Osteocyte (in vitro differentiated cells): ENCODE measurements around the gene RGP1. TPM values are rescaled to one million over a fixed set of nuclear protein-coding genes. Genes with fewer than 3 reads are reported as not detected.

Experiments used
- DNase-seq: peaks from one replicate; pipeline ENCODE4 v3.0.0; 2021; ENCODE audit warnings: mixed read lengths; ENCODE audit not compliant: unreplicated experiment; ENCODE audit errors: extremely low spot score
- H3K27ac Mint-ChIP-seq: one replicate; pipeline ENCODE4 v1.8.0; 2021; ENCODE audit warnings: mild to moderate bottlenecking, mixed read lengths; ENCODE audit not compliant: unreplicated experiment
- H3K27me3 Mint-ChIP-seq: one replicate; pipeline ENCODE4 v1.8.0; 2021; ENCODE audit warnings: mixed read lengths; ENCODE audit not compliant: unreplicated experiment
- H3K36me3 Mint-ChIP-seq: one replicate; pipeline ENCODE4 v1.8.0; 2021; ENCODE audit warnings: mixed read lengths; ENCODE audit not compliant: unreplicated experiment
- H3K4me1 Mint-ChIP-seq: one replicate; pipeline ENCODE4 v1.8.0; 2021; ENCODE audit warnings: mixed read lengths; ENCODE audit not compliant: unreplicated experiment
- H3K4me3 Mint-ChIP-seq: one replicate; pipeline ENCODE4 v1.8.0; 2021; ENCODE audit warnings: mild to moderate bottlenecking, moderate library complexity, mixed read lengths; ENCODE audit not compliant: unreplicated experiment
- H3K9me3 Mint-ChIP-seq: one replicate; pipeline ENCODE4 v1.8.0; 2021; ENCODE audit warnings: mixed read lengths; ENCODE audit not compliant: unreplicated experiment
- total RNA-seq: library from RNA; stranded (reverse); gene quantifications from 2 replicates; pipeline ENCODE4 v1.2.1, GENCODE V29; 2021
- TF ChIP-seq, protein P1 (sequence below): fragments of 200-600 bp; sonication (generic); IDR thresholded peaks from 2 replicates; pipeline ENCODE4 v1.5.0; 2021; ENCODE audit warnings: antibody characterized with exemption, mild to moderate bottlenecking, moderate library complexity

RGP1 gene
- total RNA-seq, 1 donor from 2014 or later: 35.9 TPM

DNA sequence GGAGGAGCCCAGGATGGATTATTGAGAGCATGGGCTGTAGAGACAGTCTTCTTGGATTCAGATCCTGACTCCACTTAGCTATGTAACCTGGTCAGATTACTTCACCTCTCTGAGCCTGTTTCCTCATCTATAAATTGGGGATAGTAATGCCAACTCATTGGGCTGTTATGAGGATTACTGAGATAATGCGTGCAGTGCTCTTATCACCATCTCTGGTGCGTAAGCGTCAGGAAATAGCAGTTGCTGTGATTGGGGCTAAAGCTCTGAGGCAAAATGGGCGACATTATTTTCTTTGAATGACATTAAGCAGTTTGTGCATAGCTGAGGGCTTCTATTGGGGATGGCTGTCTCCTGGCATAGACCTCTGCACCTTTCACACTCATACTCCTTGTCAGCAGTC is 6.0 kb downstream of the RGP1 start:
- H3K4me1 Mint-ChIP-seq: peaks cover 44% of the 10 kb centered on the region
- H3K9me3 Mint-ChIP-seq: no peaks in the 10 kb centered on the region
- H3K36me3 Mint-ChIP-seq: peaks cover 22% of the 10 kb centered on the region
- no peak overlapping the region for H3K4me3 Mint-ChIP-seq
- H3K27ac Mint-ChIP-seq: no peak overlapping the region
- no peak for DNase-seq
- TF ChIP-seq, protein P1, sequence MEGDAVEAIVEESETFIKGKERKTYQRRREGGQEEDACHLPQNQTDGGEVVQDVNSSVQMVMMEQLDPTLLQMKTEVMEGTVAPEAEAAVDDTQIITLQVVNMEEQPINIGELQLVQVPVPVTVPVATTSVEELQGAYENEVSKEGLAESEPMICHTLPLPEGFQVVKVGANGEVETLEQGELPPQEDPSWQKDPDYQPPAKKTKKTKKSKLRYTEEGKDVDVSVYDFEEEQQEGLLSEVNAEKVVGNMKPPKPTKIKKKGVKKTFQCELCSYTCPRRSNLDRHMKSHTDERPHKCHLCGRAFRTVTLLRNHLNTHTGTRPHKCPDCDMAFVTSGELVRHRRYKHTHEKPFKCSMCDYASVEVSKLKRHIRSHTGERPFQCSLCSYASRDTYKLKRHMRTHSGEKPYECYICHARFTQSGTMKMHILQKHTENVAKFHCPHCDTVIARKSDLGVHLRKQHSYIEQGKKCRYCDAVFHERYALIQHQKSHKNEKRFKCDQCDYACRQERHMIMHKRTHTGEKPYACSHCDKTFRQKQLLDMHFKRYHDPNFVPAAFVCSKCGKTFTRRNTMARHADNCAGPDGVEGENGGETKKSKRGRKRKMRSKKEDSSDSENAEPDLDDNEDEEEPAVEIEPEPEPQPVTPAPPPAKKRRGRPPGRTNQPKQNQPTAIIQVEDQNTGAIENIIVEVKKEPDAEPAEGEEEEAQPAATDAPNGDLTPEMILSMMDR: no peak
- no peaks in the 10 kb centered on the region for H3K27me3 Mint-ChIP-seq

DNA sequence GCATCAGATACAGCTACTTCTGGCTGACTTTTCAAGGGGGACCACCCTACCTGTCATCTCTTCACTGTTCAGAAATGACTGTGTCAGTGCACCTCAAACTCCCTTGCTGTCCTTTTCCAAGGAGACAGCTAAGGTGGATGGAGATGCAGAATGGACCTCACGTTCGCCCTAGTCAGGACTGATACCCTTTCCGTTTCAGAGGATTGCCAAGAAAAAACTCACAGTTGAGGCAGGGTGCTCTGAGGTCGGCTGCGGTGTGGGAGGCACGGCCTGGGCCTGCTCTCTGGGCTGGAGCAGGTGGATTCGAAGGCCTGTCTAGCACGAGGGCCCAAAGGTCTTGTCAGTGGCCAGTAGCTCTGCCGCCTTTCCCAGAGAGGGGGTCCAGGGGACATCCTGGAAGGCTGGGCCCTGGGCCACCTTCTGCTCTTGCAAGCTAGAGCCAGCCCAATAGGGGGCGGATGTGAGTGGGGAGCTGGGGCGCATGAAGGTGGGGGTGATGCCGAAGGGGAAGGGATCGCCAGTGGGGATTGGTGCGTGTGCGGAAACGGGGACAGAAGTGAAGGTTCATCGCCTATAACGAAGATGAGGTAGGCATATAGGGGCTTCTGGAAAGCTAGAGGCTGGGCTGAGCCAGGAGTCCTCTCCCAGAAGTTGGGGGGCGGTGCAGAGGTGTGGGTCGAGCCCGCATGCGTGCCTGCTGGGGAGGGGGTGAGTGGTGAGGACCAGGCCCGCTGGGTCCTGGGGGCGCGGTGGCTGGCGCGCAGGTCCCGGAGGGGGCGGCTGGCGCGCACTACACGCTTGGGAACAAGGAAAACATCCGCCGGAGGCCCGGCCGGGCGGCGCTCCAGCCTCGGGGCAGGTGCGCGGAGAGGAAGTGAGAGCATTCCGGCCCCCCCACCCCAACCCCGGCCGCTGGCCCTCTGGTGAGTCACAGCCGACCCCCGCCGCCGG is 7.5 kb downstream of the RGP1 start:
- no peak for DNase-seq
- Mint-ChIP-seq H3K4me3 (peak overlapping the region; percentile 63), H3K27ac (peak overlapping the region; percentile 43), H3K36me3 (peaks cover 22% of the 10 kb centered on the region), H3K9me3 (no peaks in the 10 kb centered on the region), H3K27me3 (no peaks in the 10 kb centered on the region), H3K4me1 (peaks cover 49% of the 10 kb centered on the region)
- TF ChIP-seq, protein P1: peak; percentile 42

DNA sequence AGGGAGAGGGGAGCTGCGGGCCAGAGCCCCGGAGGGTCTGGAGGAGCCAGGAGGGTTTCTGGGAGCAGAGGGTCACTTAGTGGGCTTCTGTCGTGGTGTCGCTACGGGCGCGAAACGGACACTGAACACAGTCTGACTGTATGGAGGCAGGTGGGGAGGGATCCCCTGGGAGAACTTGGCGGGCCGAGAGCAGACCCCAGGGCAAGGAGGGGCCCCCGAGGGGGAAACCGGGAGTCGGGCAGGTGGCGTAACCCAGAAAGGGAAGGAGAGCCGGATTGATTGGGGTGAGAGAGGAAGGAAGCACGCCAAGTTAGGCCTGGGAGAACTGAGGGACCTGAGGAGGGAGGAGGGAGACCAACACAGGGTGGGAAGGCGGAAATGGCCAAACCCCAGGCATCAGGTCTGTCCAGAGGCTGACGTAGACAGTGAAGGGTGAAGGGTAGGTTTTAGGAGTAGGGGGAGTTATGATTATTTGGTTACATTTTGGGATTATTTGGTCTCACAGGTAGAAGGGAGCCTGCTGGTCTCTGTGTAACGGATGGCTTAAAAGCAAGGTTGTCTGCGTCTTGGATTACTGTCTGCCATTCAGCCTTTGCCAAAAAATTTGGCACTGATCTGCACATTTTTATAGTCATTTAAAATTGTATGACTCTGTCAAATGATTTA is 8.3 kb downstream of the RGP1 start:
- no peak for DNase-seq
- Mint-ChIP-seq H3K27me3 (no peaks in the 10 kb centered on the region), H3K9me3 (no peaks in the 10 kb centered on the region), H3K4me3 (peak overlapping the region; percentile 66), H3K36me3 (peaks cover 17% of the 10 kb centered on the region), H3K27ac (peak overlapping the region; percentile 88), H3K4me1 (peaks cover 49% of the 10 kb centered on the region)
- TF ChIP-seq, protein P1: no peak

DNA sequence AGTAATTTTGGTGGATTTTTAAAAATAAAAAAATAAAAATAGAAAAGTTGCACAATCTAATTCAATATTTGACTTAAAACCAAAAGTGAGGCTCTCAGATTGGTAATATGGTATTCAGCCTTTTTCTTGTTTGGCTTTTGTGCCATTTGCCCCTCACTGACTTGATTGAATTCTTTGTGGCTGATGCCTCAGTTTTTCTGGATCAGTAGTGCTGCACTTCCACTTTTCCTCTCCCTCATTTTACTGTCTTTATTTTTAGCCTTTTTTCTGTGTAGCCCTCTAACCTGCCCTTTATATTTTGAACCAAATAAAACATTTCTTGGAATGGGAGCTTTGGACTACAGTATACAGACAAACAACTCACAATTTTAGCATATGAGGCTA is 8.8 kb downstream of the RGP1 start:
- Mint-ChIP-seq H3K36me3 (peaks cover 12% of the 10 kb centered on the region), H3K27me3 (no peaks in the 10 kb centered on the region), H3K4me1 (peaks cover 49% of the 10 kb centered on the region), H3K27ac (peak overlapping the region; percentile 88), H3K9me3 (no peaks in the 10 kb centered on the region), H3K4me3 (no peak overlapping the region)
- TF ChIP-seq, protein P1: no peak
- no peak for DNase-seq

DNA sequence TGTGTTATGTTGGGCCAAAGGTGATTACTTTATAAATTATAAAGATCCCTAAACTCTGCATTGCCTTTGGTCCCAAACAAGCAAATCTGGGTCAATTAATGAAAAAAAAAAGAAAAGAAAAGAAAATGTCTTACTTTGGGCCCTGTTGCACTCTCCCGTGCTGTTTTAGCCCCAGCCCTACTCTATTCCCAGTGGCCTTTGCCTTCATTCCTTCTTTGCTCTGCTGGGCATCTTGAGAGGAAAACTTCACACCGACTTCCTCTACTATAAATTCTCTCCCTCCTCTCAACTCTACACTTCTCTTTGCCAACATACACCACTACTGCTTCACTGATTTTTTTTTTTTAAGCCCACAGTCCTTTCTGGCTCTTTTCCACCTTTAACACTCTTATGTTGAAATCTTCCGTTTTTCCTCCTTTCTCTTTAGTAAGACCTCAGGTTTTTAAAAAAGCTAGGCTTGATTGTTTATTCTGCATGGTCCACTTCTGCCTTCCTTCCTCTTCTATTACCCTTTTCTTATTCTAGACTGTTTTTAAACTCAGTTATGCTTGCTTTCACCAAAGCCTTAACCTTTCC is 9.5 kb downstream of the RGP1 start:
- Mint-ChIP-seq H3K27ac (peak overlapping the region; percentile 59), H3K27me3 (no peaks in the 10 kb centered on the region), H3K9me3 (no peaks in the 10 kb centered on the region), H3K4me1 (peaks cover 47% of the 10 kb centered on the region), H3K4me3 (no peak overlapping the region), H3K36me3 (peaks cover 6% of the 10 kb centered on the region)
- TF ChIP-seq, protein P1: no peak
- DNase-seq: no peak
